NCI-H524 treated with DMSO at 0.1 percent for 48 hours (cell line): ENCODE measurements around the gene PRDM15.

Experiments used
- DNase-seq: peaks from one replicate; lab custom pipeline; 2025; lab: John Stamatoyannopoulos, UW

The PRDM15 gene

GRCh38 chr21:41762753-41763152 lies 116.4 kb downstream of the PRDM15 start:
- DNase-seq: no peak

DNA sequence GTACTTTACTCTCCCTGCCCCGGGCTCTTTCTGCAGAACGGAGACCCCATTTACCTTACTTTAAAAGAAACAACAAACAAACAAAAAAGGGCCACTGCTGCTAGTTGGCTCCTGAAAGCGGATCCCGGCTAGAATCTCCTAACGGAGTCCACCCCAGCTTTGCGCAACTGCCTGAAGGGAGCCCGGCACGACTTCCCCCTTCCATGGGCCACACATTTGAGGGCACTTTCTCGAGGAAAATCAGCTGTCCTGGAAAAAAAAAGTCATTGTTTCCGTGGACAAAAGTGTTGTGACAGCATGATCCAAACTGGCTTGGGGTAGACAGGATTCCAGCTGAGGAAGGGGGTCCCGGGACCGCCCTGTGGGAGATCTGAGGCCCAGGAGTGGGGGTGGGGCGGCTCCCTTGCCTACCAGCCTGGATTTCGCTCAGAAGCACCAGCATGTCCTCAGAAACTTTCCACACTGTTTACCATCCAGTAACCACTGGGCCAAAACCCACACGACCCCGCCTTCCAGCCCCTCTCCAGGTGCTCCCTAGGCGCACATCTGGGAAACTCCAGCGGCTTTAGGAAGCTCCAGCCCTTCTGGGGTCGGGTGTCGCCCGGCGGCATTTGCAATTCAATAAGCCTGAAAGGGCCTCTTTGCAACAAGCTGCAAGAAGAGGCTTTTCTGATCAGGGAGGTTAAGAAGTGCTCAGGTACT lies 117.1 kb downstream of the PRDM15 start:
- DNase-seq: no peak

GRCh38 chr21:41761211-41761933 lies 117.8 kb downstream of the PRDM15 start:
- no peak for DNase-seq

DNA sequence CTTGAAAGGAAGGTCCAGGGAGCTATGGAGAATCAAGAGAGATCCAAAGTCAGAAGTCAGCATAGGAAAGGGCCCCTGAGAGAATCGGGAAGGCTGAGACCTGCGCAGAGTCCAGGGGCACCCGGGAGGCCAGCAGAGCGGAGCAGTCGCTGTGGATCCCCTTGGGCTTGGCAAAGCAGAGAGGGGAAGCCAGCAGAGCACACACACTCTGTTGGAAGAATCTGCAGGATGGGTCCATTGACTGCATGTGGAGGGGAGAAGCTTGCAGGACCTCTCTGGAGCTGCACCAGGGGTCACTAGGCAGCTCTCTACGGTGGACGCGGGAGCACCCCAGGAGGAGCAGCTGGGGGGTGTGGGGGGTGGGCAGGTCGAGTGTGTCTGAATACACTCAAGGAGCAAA lies 118.7 kb downstream of the PRDM15 start:
- no peak for DNase-seq

GRCh38 chr21:41759926-41760325 lies 119.2 kb downstream of the PRDM15 start:
- DNase-seq: no peak

DNA sequence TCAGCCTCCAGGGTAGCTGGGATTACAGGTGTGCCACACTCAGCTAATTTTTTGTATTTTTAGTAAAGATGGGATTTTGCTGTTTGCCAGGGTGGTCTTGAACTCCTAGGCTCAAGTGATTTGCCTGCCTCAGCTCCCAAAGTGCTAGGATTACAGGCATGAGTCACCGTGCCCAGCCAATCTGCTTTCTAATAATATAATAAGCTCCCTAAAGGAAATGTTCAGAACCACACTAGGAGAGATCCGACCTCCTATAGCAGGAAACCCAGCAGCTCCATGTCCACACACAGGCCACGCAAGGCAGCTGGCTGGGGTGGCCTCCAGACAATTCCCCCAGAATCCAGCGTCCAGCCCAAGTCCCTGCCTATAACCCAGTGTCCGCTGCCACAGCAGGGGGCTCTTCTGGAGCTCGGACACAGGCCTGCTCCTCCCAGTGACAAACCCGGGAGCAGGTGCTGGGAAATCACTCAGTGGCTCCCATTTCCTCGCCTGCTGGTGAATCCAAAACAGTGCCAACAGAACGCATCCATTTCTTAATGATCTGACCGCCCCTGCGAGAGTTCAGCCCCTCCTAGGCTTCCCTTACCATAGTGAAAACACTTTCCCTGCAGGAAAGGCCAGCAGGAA lies 119.8 kb downstream of the PRDM15 start:
- DNase-seq: no peak

- DNase-seq: no peak
Observed at GRCh38 chr21:41758550-41758949, 120.6 kb downstream of the PRDM15 start.

- no peak for DNase-seq
Observed at GRCh38 chr21:41755934-41756773, 123.0 kb downstream of the PRDM15 start.

DNA sequence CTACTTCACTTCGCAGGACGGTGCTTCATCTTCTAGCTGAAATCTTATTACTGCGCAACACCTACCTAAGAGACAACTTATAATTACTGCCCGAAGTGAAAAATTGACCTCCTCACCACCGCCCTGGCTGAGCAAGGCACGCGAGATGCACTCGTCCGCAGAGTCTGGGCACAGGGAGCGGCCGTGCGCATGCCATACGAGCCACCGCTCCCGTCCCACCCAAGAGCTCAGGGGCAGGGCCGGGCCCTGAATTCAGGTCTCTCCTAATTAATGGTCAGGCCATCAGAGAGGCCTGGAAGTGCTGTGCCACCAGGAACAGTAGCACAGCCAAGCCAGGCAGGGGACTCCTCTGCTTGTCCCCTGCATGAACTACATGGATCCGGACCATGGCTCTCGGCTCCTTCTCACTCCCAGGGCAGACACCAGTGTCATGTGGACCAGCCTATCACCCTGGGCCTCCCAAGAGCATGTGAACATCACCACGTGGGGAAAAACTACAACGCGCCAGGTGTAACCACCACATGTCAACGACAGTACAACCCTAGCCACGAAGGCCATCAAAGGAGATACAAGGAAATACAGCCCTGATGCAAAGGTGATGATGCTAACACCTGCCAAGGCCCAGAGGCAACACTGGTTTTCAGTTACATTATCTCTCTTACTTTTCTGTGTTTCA lies 123.7 kb downstream of the PRDM15 start:
- DNase-seq: no peak

DNA sequence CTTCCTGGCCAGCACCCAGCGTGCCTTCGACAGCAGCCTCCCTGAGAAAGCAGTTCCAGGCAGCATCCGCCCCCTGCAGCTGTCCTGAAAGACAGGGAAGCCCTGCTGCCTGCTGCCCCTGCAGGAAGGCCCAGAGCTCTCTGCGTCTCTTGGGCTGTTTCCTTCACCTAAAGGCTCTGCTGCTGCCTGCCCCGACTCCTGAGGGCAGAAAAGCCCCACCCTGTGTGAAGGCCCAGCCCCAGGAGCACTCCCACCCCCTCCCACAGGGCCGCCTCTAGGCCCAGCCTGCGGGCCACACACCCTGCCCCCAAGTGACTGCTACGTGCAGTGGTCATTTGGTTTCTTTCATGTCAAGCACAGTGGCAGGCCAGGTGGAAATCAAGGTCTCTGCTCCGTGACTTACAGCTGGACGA lies 124.7 kb downstream of the PRDM15 start:
- DNase-seq: no peak

- peak; percentile 64 for DNase-seq
Observed at GRCh38 chr21:41753006-41753898, 125.9 kb downstream of the PRDM15 start.

DNA sequence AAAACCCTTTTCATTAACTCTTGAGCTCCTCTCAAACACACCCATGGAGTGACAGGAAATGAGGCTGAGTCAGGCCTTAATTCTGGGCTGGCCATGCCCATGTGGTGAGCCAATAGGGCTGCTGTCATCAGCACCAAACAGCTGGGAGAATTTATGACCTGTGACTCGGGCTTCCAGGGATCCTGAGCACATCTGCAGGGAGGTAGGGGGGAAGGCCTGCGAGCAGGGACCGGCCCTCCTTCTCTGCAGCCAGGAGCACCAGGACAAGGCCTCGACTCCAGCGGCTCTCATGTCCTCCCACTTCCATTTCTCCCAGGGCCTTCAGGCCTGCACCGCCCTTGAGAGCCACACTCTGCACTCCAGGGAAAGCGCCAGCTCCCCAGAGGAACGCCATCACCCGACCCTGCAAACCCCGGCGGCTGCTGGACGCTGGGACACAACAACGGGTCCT lies 126.9 kb downstream of the PRDM15 start:
- peak; percentile 14 for DNase-seq

DNA sequence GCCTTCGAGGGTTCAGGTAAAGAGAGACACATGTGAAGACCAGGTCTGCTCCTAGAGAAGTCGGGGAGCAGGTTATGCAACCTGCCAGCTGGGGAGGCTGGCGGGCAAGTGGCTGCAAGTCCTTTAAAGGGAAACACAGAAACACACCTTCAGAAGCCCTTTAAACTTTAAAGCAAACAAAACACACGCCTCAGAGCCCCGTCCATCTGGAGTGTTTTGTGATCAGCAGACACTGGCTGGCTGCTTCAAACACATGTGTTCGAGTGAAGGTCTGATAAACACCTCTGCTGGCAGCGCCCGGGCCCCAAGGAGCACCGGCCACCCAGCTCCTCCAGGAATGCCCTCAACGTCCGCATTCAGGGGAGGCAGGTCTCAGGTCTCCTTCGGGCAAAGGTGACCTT lies 127.5 kb downstream of the PRDM15 start:
- DNase-seq: peak; percentile 54

DNA sequence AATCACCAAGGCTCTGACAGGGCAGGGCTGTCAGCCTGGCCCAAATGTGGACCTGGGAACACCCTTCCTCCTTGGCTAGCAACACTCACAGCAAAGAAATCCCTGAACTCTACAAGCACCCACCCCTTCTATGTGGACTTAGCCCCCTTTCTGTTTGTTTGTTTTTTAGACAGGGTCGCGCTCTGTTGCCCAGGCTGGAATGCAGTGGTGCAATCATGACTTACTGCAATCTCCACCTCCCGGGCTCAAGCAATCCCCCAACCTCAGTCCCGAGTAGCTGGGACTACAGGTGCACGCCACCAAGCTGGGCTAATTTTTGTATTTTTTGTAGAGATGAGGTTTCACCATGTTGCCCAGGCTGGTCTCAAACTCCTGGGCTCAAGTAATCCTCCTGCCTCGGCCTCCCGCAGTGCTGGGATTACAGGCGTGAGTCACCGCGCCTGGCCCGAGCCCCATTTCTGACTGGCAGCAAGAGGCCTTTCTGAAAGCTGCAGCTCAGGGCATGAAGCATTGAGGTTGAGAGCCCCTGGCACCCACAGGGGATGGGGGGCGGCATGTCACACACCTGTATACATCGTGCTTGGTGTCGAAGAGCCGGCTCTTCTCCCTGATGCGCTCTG lies 128.5 kb downstream of the PRDM15 start:
- no peak for DNase-seq

GRCh38 chr21:41750051-41750450 lies 129.1 kb downstream of the PRDM15 start:
- DNase-seq: no peak

DNA sequence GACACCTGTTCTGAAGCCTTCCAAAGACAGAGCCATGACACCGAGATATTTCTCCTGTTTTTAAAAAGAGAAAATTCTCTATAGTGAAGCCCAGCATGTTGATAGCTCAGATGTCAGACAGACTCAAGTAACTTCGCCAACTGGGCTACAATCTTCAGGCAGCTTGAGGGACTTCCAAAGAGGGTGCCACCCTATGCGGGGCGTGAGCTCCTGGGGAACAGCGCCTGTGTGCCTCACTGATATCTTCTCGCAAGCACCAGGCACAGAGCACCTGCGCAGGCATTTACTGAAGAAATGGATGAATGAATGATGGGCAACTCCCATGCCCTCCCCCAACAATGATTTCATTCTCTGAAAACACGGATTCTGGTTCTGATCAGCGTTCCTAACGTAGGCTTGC lies 129.9 kb downstream of the PRDM15 start:
- no peak for DNase-seq
